Stimulated activated naive B cell treated with anti-CD40 and anti-IgM and Interleukin-4, amounts not matched to agents 10 μg/mL and 1 μg/mL and 100 μg/mL, for 72 hours (primary cell): ENCODE data around the gene PCDHB16.
"Not testable (repeated sequence)": the region's sequence is repeated elsewhere in the genome, so short reads cannot be mapped to it uniquely, and the experiment has no call there.

Experiments used
- ATAC-seq, 2 donors: fragments of 150-1000 bp; cut with Tn5 transposase; replicated peaks; 2 replicates each; pipeline ENCODE4 v1.10.0; 2021; ENCODE audit warnings: moderate library complexity in 1 of 2
- DNase-seq: peaks from one replicate; pipeline ENCODE4 v3.0.0; 2021
- H3K27ac Mint-ChIP-seq: one replicate; pipeline ENCODE4 v1.8.0; 2022; ENCODE audit warnings: mild to moderate bottlenecking, mixed read lengths
- H3K27me3 Mint-ChIP-seq, 2 donors: one replicate each; pipeline ENCODE4 v1.8.0; 2022; ENCODE audit warnings: mixed read lengths in 2 of 2
- H3K36me3 Mint-ChIP-seq, 2 donors: one replicate each; pipeline ENCODE4 v1.8.0; 2022; ENCODE audit warnings: mixed read lengths in 2 of 2, mild to moderate bottlenecking in 1 of 2
- H3K4me1 Mint-ChIP-seq, 2 donors: one replicate each; pipeline ENCODE4 v1.8.0; 2022; ENCODE audit warnings: mixed read lengths in 2 of 2, mild to moderate bottlenecking in 1 of 2
- H3K4me3 Mint-ChIP-seq, 2 donors: one replicate each; pipeline ENCODE4 v1.8.0; 2022; ENCODE audit warnings: mild to moderate bottlenecking in 2 of 2, mixed read lengths in 2 of 2, moderate library complexity in 1 of 2
- H3K9me3 Mint-ChIP-seq, 2 donors: one replicate each; pipeline ENCODE4 v1.8.0; 2022; ENCODE audit warnings: mixed read lengths in 2 of 2, mild to moderate bottlenecking in 1 of 2

PCDHB16 gene

GRCh38 chr5:141172381-141173204 is 9.6 kb upstream of the PCDHB16 start, which contains the start of gene PCDHB7:
PCDHB7 (plus strand) TSS chr5:141172644; CDS start chr5:141172836, 192 bp downstream.
- Mint-ChIP-seq H3K9me3 (peaks cover 13 to 17% of the 10 kb centered on the region in 2 donors), H3K27me3 (peaks cover 44 to 45% of the 10 kb centered on the region in 2 donors), H3K4me1 (peaks cover 0 to 3% of the 10 kb centered on the region in 2 donors), H3K27ac (no peak within 1 kb of the TSS), H3K4me3 (peak within 1 kb of the TSS; percentile 11 to 14), H3K36me3 (peaks cover 0 to 4% of the 10 kb centered on the region in 2 donors)
- ATAC-seq = no peak
- DNase-seq = no peak

GRCh38 chr5:141174291-141175104 is 7.7 kb upstream of the PCDHB16 start:
- H3K27me3 Mint-ChIP-seq = peaks cover 32% of the 10 kb centered on the region in 2 donors
- H3K4me3 Mint-ChIP-seq, H3K27ac Mint-ChIP-seq, DNase-seq, ATAC-seq, H3K4me1 Mint-ChIP-seq, H3K36me3 Mint-ChIP-seq: not testable (repeated sequence)
- H3K9me3 Mint-ChIP-seq = peaks cover 12 to 13% of the 10 kb centered on the region in 2 donors

GRCh38 chr5:141175933-141176332 is 6.3 kb upstream of the PCDHB16 start:
- Mint-ChIP-seq H3K4me3 (no peak overlapping the region), H3K4me1 (peaks cover 0 to 3% of the 10 kb centered on the region in 2 donors), H3K36me3 (peaks cover 2 to 4% of the 10 kb centered on the region in 2 donors), H3K9me3 (peaks cover 12% of the 10 kb centered on the region in 2 donors), H3K27me3 (peaks cover 23 to 29% of the 10 kb centered on the region in 2 donors), H3K27ac (no peak overlapping the region)
- no peak for DNase-seq
- ATAC-seq = no peak

GRCh38 chr5:141177577-141178191 is 4.5 kb upstream of the PCDHB16 start, which contains the start of gene PCDHB8:
PCDHB8 (plus strand) TSS chr5:141177790; CDS start chr5:141178035, 245 bp downstream.
- not testable (repeated sequence) for DNase-seq, H3K27ac Mint-ChIP-seq, H3K4me3 Mint-ChIP-seq, H3K4me1 Mint-ChIP-seq, H3K36me3 Mint-ChIP-seq, ATAC-seq
- peaks cover 31 to 36% of the 10 kb centered on the region in 2 donors for H3K27me3 Mint-ChIP-seq
- H3K9me3 Mint-ChIP-seq = peaks cover 11 to 14% of the 10 kb centered on the region in 2 donors

GRCh38 chr5:141179371-141179770 is 2.8 kb upstream of the PCDHB16 start:
- H3K9me3 Mint-ChIP-seq, H3K4me3 Mint-ChIP-seq, H3K27ac Mint-ChIP-seq, ATAC-seq, H3K4me1 Mint-ChIP-seq, H3K36me3 Mint-ChIP-seq, DNase-seq: not testable (repeated sequence)
- H3K27me3 Mint-ChIP-seq = peaks cover 27 to 31% of the 10 kb centered on the region in 2 donors

- not testable (repeated sequence) for ATAC-seq, H3K9me3 Mint-ChIP-seq, DNase-seq, H3K4me1 Mint-ChIP-seq, H3K4me3 Mint-ChIP-seq
- peak overlapping the region; percentile 42 for H3K27ac Mint-ChIP-seq
- peaks cover 8 to 13% of the 10 kb centered on the region in 2 donors for H3K36me3 Mint-ChIP-seq
- peaks cover 32 to 33% of the 10 kb centered on the region in 2 donors for H3K27me3 Mint-ChIP-seq
These were observed 2.3 kb upstream of the PCDHB16 start for GRCh38 chr5:141179876-141180275.

- peak overlapping the region; percentile 42 for H3K27ac Mint-ChIP-seq
- H3K9me3 Mint-ChIP-seq = peaks cover 8 to 10% of the 10 kb centered on the region in 2 donors
- ATAC-seq (no peak), DNase-seq (no peak)
- peaks cover 0 to 2% of the 10 kb centered on the region in 2 donors for H3K4me1 Mint-ChIP-seq
- H3K36me3 Mint-ChIP-seq = peaks cover 8 to 13% of the 10 kb centered on the region in 2 donors
- no peak overlapping the region for H3K4me3 Mint-ChIP-seq
- peaks cover 36 to 37% of the 10 kb centered on the region in 2 donors for H3K27me3 Mint-ChIP-seq
These were observed 1.9 kb upstream of the PCDHB16 start for GRCh38 chr5:141180313-141180712.

GRCh38 chr5:141184117-141184855 is 2.1 kb downstream of the PCDHB16 start:
- H3K36me3 Mint-ChIP-seq = peaks cover 19 to 21% of the 10 kb centered on the region in 2 donors
- H3K4me3 Mint-ChIP-seq = peak overlapping the region; percentile 25 to 39
- not testable (repeated sequence) for H3K4me1 Mint-ChIP-seq, H3K27ac Mint-ChIP-seq, DNase-seq, ATAC-seq
- H3K9me3 Mint-ChIP-seq = peaks cover 17 to 20% of the 10 kb centered on the region in 2 donors
- peaks cover 62 to 67% of the 10 kb centered on the region in 2 donors for H3K27me3 Mint-ChIP-seq

- ATAC-seq = no peak
- Mint-ChIP-seq H3K9me3 (peaks cover 21 to 24% of the 10 kb centered on the region in 2 donors), H3K36me3 (peaks cover 16 to 27% of the 10 kb centered on the region in 2 donors), H3K27me3 (peaks cover 67 to 77% of the 10 kb centered on the region in 2 donors), H3K4me1 (peaks cover 6 to 7% of the 10 kb centered on the region in 2 donors), H3K4me3 (peak within 1 kb of the TSS; percentile 65 to 67), H3K27ac (no peak within 1 kb of the TSS)
- no peak for DNase-seq
These were observed 4.8 kb downstream of the PCDHB16 start, which contains the start of gene PCDHB9 for GRCh38 chr5:141186897-141187512. PCDHB9 (plus strand) TSS chr5:141187161; CDS start chr5:141187319, 158 bp downstream.

GRCh38 chr5:141188682-141189081 is 6.5 kb downstream of the PCDHB16 start:
- not testable (repeated sequence) for ATAC-seq, H3K27ac Mint-ChIP-seq, H3K4me3 Mint-ChIP-seq, H3K4me1 Mint-ChIP-seq, DNase-seq
- peaks cover 14 to 27% of the 10 kb centered on the region in 2 donors for H3K9me3 Mint-ChIP-seq
- peaks cover 63 to 75% of the 10 kb centered on the region in 2 donors for H3K27me3 Mint-ChIP-seq
- H3K36me3 Mint-ChIP-seq = peaks cover 13 to 26% of the 10 kb centered on the region in 2 donors

- H3K4me1 Mint-ChIP-seq = not testable (repeated sequence)
- H3K9me3 Mint-ChIP-seq = peaks cover 14 to 27% of the 10 kb centered on the region in 2 donors
These were observed 6.9 kb downstream of the PCDHB16 start for GRCh38 chr5:141189131-141189530.

GRCh38 chr5:141192110-141192725 is 10.0 kb downstream of the PCDHB16 start, which contains the start of gene PCDHB10:
PCDHB10 (plus strand) TSS chr5:141192353; CDS start chr5:141192553, 200 bp downstream.
- peaks cover 6 to 21% of the 10 kb centered on the region in 2 donors for H3K36me3 Mint-ChIP-seq
- ATAC-seq (no peak), DNase-seq (no peak)
- peaks cover under 1 to 2% of the 10 kb centered on the region in 2 donors for H3K4me1 Mint-ChIP-seq
- H3K27ac Mint-ChIP-seq = peak within 1 kb of the TSS; percentile 56
- H3K27me3 Mint-ChIP-seq = peaks cover 42 to 48% of the 10 kb centered on the region in 2 donors
- peaks cover 19 to 24% of the 10 kb centered on the region in 2 donors for H3K9me3 Mint-ChIP-seq
- no peak within 1 kb of the TSS for H3K4me3 Mint-ChIP-seq

More at GRCh38 chr5:141189131-141189530, 6.9 kb downstream of the PCDHB16 start:
- not testable (repeated sequence) for H3K27ac Mint-ChIP-seq, ATAC-seq, H3K4me3 Mint-ChIP-seq, DNase-seq
- Mint-ChIP-seq H3K27me3 (peaks cover 64 to 74% of the 10 kb centered on the region in 2 donors), H3K36me3 (peaks cover 13 to 26% of the 10 kb centered on the region in 2 donors)
